PC-9 (cell line): ENCODE data around the gene PRELP.

Experiments
- EZH2 ChIP-seq: fragments of 200-600 bp; sonication (generic); IDR thresholded peaks from 2 replicates; pipeline ENCODE4 v1.8.0; 2017; ENCODE audit warnings: antibody characterized with exemption, low read depth
- TF ChIP-seq, protein P1 (sequence below): fragments of 200-600 bp; sonication (generic); conservative IDR thresholded peaks from 2 replicates; pipeline ENCODE4 v1.6.1; 2017; ENCODE audit warnings: mixed run types, antibody characterized with exemption, mild to moderate bottlenecking, moderate library complexity

- TF ChIP-seq, protein P1, sequence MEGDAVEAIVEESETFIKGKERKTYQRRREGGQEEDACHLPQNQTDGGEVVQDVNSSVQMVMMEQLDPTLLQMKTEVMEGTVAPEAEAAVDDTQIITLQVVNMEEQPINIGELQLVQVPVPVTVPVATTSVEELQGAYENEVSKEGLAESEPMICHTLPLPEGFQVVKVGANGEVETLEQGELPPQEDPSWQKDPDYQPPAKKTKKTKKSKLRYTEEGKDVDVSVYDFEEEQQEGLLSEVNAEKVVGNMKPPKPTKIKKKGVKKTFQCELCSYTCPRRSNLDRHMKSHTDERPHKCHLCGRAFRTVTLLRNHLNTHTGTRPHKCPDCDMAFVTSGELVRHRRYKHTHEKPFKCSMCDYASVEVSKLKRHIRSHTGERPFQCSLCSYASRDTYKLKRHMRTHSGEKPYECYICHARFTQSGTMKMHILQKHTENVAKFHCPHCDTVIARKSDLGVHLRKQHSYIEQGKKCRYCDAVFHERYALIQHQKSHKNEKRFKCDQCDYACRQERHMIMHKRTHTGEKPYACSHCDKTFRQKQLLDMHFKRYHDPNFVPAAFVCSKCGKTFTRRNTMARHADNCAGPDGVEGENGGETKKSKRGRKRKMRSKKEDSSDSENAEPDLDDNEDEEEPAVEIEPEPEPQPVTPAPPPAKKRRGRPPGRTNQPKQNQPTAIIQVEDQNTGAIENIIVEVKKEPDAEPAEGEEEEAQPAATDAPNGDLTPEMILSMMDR: no peak
- no peak for TF ChIP-seq EZH2
Observed at GRCh38 chr1:203534012-203534411, 58.4 kb downstream of the PRELP start.
